GM13976 (cell line): ENCODE results near the gene PRPF31.

Experiments
- DNase-seq: peaks from one replicate; pipeline ENCODE4 v3.0.0; 2012; ENCODE audit warnings: low spot score
- CTCF ChIP-seq: IDR thresholded peaks from 2 replicates; pipeline ENCODE4 v1.5.1; 2012; ENCODE audit warnings: borderline replicate concordance, mild to moderate bottlenecking; ENCODE audit not compliant: insufficient read depth; ENCODE audit errors: extremely low read depth, missing control alignments, control extremely low read depth
- in situ Hi-C: fragments of 300-500 bp; cut with MboI; formaldehyde crosslinking; loops from one replicate; pipeline ENCODE4 v1.12.0; 2022; ENCODE audit warnings: low sequenced_read_pairs, mixed read lengths, inconsistent platforms; ENCODE audit not compliant: unreplicated experiment

The PRPF31 gene

GRCh38 chr19:54141356-54141755 lies 25.8 kb downstream of the PRPF31 start:
- in situ Hi-C loops: no loop called here
- no peak for DNase-seq
- no peak for TF ChIP-seq CTCF

- no peak for DNase-seq
- TF ChIP-seq CTCF: no peak
- in situ Hi-C loops: no loop called here
Observed at GRCh38 chr19:54142166-54142780, 26.7 kb downstream of the PRPF31 start.

GRCh38 chr19:54145541-54146158 lies 30.1 kb downstream of the PRPF31 start:
- TF ChIP-seq CTCF: no peak
- in situ Hi-C loops: no loop called here
- no peak for DNase-seq

GRCh38 chr19:54147676-54148075 lies 32.1 kb downstream of the PRPF31 start:
- DNase-seq: no peak
- no peak for TF ChIP-seq CTCF
- in situ Hi-C loops: no loop called here

- no peak for TF ChIP-seq CTCF
- in situ Hi-C loops: no loop called here
- DNase-seq: no peak
Observed at GRCh38 chr19:54148158-54148557, 32.6 kb downstream of the PRPF31 start.

- TF ChIP-seq CTCF: no peak
- in situ Hi-C loops: no loop called here
Observed at GRCh38 chr19:54149021-54149812, 33.7 kb downstream of the PRPF31 start.

More at GRCh38 chr19:54149021-54149812, 33.7 kb downstream of the PRPF31 start:
- no peak for DNase-seq
